Mesendoderm (in vitro differentiated cells): ENCODE data around the gene TBC1D21.

Experiments
- DNase-seq: peaks from one replicate; pipeline ENCODE4 v3.0.0; 2013
- H2AK5ac ChIP-seq: 2 replicates; pipeline ENCODE4 v1.6.1; 2013; ENCODE audit warnings: low read length, inconsistent platforms
- H2BK120ac ChIP-seq: 2 replicates; pipeline ENCODE4 v1.6.1; 2013; ENCODE audit warnings: low read depth, mild to moderate bottlenecking, low read length, moderate library complexity, mixed read lengths
- H2BK15ac ChIP-seq: replicated peaks from 2 replicates; pipeline ENCODE4 v1.6.1; 2013; ENCODE audit warnings: low read depth, mild to moderate bottlenecking, moderate library complexity
- H2BK5ac ChIP-seq: 2 replicates; pipeline ENCODE4 v1.6.1; 2013; ENCODE audit warnings: low read length, inconsistent platforms
- H3K18ac ChIP-seq: 2 replicates; pipeline ENCODE4 v1.6.1; 2013; ENCODE audit warnings: mild to moderate bottlenecking, low read length, mixed read lengths
- H3K23ac ChIP-seq: one replicate; pipeline ENCODE4 v1.6.1; 2013; ENCODE audit warnings: low read length
- H3K27ac ChIP-seq: 2 replicates; pipeline ENCODE4 v1.5.1; 2013; ENCODE audit warnings: low read depth, mild to moderate bottlenecking, inconsistent platforms, low read length, moderate library complexity
- H3K27me3 ChIP-seq: 2 replicates; pipeline ENCODE4 v1.6.1; 2013; ENCODE audit warnings: low read length, control low read depth, mild to moderate bottlenecking, inconsistent platforms; ENCODE audit not compliant: insufficient read depth, poor library complexity
- H3K36me3 ChIP-seq: 2 replicates; pipeline ENCODE4 v1.6.1; 2013; ENCODE audit warnings: low read length, inconsistent platforms; ENCODE audit not compliant: control insufficient read depth, insufficient read depth
- H3K4ac ChIP-seq: one replicate; pipeline ENCODE4 v1.6.1; 2013; ENCODE audit warnings: low read depth, mild to moderate bottlenecking, low read length, moderate library complexity
- H3K4me1 ChIP-seq: 2 replicates; pipeline ENCODE4 v1.6.1; 2013; ENCODE audit warnings: low read depth, low read length, inconsistent platforms; ENCODE audit not compliant: control insufficient read depth
- H3K4me2 ChIP-seq: 2 replicates; pipeline ENCODE4 v1.6.1; 2013; ENCODE audit warnings: low read length
- H3K4me3 ChIP-seq: 2 replicates; pipeline ENCODE4 v1.5.1; 2013; ENCODE audit warnings: mild to moderate bottlenecking, low read length
- H3K56ac ChIP-seq: one replicate; pipeline ENCODE4 v1.6.1; 2013; ENCODE audit warnings: low read length
- H3K79me1 ChIP-seq: 2 replicates; pipeline ENCODE4 v1.6.1; 2013; ENCODE audit warnings: low read length, inconsistent platforms
- H3K79me2 ChIP-seq: 2 replicates; pipeline ENCODE4 v1.6.1; 2013; ENCODE audit warnings: mild to moderate bottlenecking, low read length; ENCODE audit not compliant: control insufficient read depth, insufficient read depth
- H3K9ac ChIP-seq: 2 replicates; pipeline ENCODE4 v1.6.1; 2013; ENCODE audit warnings: low read length, inconsistent platforms
- H4K5ac ChIP-seq: one replicate; pipeline ENCODE4 v1.6.1; 2013; ENCODE audit warnings: low read length
- H4K8ac ChIP-seq: one replicate; pipeline ENCODE4 v1.6.1; 2013; ENCODE audit warnings: low read depth, mild to moderate bottlenecking, control low read depth, low read length, moderate library complexity
- WGBS: extraction: QIAGEN DNeasy Blood & Tissue Kit; methylation state at CpG from one replicate; pipeline ENCODE4 v1.1.7; 2013; ENCODE audit warnings: low lambda C conversion rate, missing lambda C conversion rate; ENCODE audit not compliant: insufficient coverage; ENCODE audit errors: extremely low coverage; 5-methylcytosine and 5-hydroxymethylcytosine counted together

The TBC1D21 gene

GRCh38 chr15:73887481-73887880 lies 14.1 kb downstream of the TBC1D21 start:
- no peak for DNase-seq
- Histone ChIP-seq H3K56ac (no peak overlapping the region), H2BK120ac (no peak overlapping the region), H3K27ac (no peak overlapping the region), H4K5ac (no peak overlapping the region), H2AK5ac (no peak overlapping the region), H3K4me1 (no peaks in the 10 kb centered on the region), H3K4me2 (no peak overlapping the region), H2BK5ac (no peak overlapping the region), H3K79me1 (no peaks in the 10 kb centered on the region), H3K4me3 (no peak overlapping the region), H3K23ac (no peak overlapping the region), H3K36me3 (no peaks in the 10 kb centered on the region), H3K9ac (no peak overlapping the region), H2BK15ac (no peak overlapping the region), H3K27me3 (no peaks in the 10 kb centered on the region), H3K18ac (no peak overlapping the region), H3K79me2 (no peaks in the 10 kb centered on the region), H4K8ac (no peak overlapping the region), H3K4ac (no peak overlapping the region)
- no CpG with 5 or more reads among the region's 7 CpGs for WGBS

DNA sequence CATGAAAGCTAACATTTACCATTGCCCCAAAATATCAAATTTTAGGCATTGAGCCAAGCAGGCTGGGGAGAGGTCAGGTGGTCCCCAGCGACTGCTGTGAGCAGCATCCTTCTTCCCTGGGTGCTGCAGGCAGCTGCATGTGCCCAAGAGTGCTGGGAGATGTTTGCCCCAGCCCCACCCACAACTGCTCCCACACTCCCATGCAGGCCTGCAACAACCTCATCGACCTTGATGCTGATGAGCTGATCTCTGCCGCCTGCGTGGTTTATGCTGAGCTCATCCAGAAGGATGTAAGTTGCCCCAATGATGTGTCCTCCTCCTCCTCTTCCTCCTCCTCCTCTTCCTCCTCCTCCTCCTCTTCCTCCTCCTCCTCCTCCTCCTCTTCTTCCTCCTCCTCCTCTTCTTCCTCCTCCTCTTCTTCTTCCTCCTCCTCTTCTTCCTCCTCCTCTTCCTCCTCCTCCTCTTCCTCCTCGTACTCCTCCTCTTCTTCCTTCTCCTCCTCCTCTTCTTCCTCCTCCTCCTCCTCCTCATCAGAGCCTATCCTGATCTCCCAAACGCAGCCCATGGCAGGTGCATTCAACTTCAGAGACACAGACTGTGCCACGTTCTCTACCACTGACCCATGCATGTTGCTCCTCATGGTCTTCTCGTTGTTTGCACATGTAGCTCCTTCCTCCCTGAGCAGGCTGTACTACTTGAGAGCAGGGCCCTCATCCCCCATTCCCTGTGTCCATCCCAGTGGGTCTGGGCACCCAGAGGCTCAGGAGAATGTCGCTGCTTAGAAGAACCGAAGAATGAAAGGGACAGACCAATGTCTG lies 15.1 kb downstream of the TBC1D21 start:
- Histone ChIP-seq H2AK5ac (no peak overlapping the region), H2BK120ac (no peak overlapping the region), H3K9ac (no peak overlapping the region), H2BK15ac (no peak overlapping the region), H3K27me3 (no peaks in the 10 kb centered on the region), H4K5ac (no peak overlapping the region), H3K79me1 (no peaks in the 10 kb centered on the region), H4K8ac (no peak overlapping the region), H3K4me2 (no peak overlapping the region), H3K36me3 (no peaks in the 10 kb centered on the region), H3K23ac (no peak overlapping the region), H3K27ac (no peak overlapping the region), H3K79me2 (no peaks in the 10 kb centered on the region), H3K18ac (no peak overlapping the region), H3K4me1 (no peaks in the 10 kb centered on the region), H2BK5ac (no peak overlapping the region), H3K4me3 (no peak overlapping the region), H3K56ac (no peak overlapping the region), H3K4ac (no peak overlapping the region)
- no peak for DNase-seq
- WGBS = no CpG with 5 or more reads among the region's 10 CpGs

GRCh38 chr15:73889053-73889761 lies 15.8 kb downstream of the TBC1D21 start:
- H3K4ac ChIP-seq = no peak overlapping the region
- no peaks in the 10 kb centered on the region for H3K79me1 ChIP-seq
- H3K36me3 ChIP-seq = no peaks in the 10 kb centered on the region
- no peak overlapping the region for H2BK5ac ChIP-seq
- no peak overlapping the region for H4K8ac ChIP-seq
- H3K9ac ChIP-seq = no peak overlapping the region
- no peak overlapping the region for H2BK120ac ChIP-seq
- H3K18ac ChIP-seq = no peak overlapping the region
- H2BK15ac ChIP-seq = no peak overlapping the region
- no peak for DNase-seq
- H3K27me3 ChIP-seq = no peaks in the 10 kb centered on the region
- no peak overlapping the region for H3K4me2 ChIP-seq
- H3K79me2 ChIP-seq = no peaks in the 10 kb centered on the region
- H3K4me1 ChIP-seq = no peaks in the 10 kb centered on the region
- no peak overlapping the region for H3K56ac ChIP-seq
- H3K23ac ChIP-seq = no peak overlapping the region
- no peak overlapping the region for H4K5ac ChIP-seq
- no peak overlapping the region for H2AK5ac ChIP-seq
- no peak overlapping the region for H3K4me3 ChIP-seq
- no CpG with 5 or more reads among the region's 6 CpGs for WGBS
- H3K27ac ChIP-seq = no peak overlapping the region

DNA sequence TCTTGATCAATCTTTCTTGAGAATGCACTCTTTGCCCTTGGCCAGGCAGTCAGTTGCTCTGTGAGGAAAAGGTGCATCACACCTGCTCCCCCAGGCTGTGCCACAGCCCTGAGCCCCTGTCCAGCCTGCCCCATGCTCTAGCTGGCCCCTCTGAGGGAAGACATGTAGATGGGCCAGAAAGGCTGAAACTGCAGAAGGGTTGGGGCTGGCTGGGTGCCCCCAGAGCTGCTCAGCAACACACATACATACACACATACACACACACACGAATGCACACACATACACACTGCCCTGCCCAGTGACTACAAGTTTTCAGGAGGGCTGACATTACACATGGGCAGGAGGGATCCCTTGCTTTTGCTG lies 16.4 kb downstream of the TBC1D21 start:
- Histone ChIP-seq H3K18ac (no peak overlapping the region), H3K9ac (no peak overlapping the region), H4K8ac (no peak overlapping the region), H2BK120ac (no peak overlapping the region), H3K79me2 (no peaks in the 10 kb centered on the region), H3K56ac (no peak overlapping the region), H3K4me2 (no peak overlapping the region), H3K79me1 (no peaks in the 10 kb centered on the region), H3K4me3 (no peak overlapping the region), H3K27me3 (no peaks in the 10 kb centered on the region), H3K36me3 (no peaks in the 10 kb centered on the region), H4K5ac (no peak overlapping the region), H2AK5ac (no peak overlapping the region), H3K4ac (no peak overlapping the region), H3K4me1 (no peaks in the 10 kb centered on the region), H3K23ac (no peak overlapping the region), H2BK5ac (no peak overlapping the region), H3K27ac (no peak overlapping the region), H2BK15ac (no peak overlapping the region)
- WGBS = no CpG with 5 or more reads among the region's 1 CpG
- no peak for DNase-seq

GRCh38 chr15:73891328-73892315 lies 18.3 kb downstream of the TBC1D21 start:
- Histone ChIP-seq H3K9ac (no peak overlapping the region), H3K79me2 (no peaks in the 10 kb centered on the region), H3K4me3 (no peak overlapping the region), H3K79me1 (no peaks in the 10 kb centered on the region), H3K27ac (no peak overlapping the region), H2BK120ac (no peak overlapping the region), H3K36me3 (no peaks in the 10 kb centered on the region), H2BK5ac (no peak overlapping the region), H3K18ac (no peak overlapping the region), H3K56ac (no peak overlapping the region), H3K4me1 (no peaks in the 10 kb centered on the region), H4K8ac (no peak overlapping the region), H3K4me2 (no peak overlapping the region), H3K27me3 (no peaks in the 10 kb centered on the region), H3K4ac (no peak overlapping the region), H2AK5ac (no peak overlapping the region), H3K23ac (no peak overlapping the region), H4K5ac (no peak overlapping the region), H2BK15ac (no peak overlapping the region)
- no peak for DNase-seq
- no CpG with 5 or more reads among the region's 11 CpGs for WGBS
